Stimulated activated CD4-positive, alpha-beta T cell treated with anti-CD3 and anti-CD28 coated beads, Interleukin-12 subunit alpha, Interleukin-12 subunit beta, amount 100 ng/mL, for 48 hours (primary cell): ENCODE data around the gene TBX15.

Experiments used
- DNase-seq, 3 donors: peaks; one replicate each; pipeline ENCODE4 v3.0.0-alpha.2; 2020; ENCODE audit warnings: low read depth in 2 of 3, low spot score in 1 of 3

The TBX15 gene

GRCh38 chr1:119002028-119002686 lies 14.0 kb upstream of the TBX15 start:
- DNase-seq = no peak

DNA sequence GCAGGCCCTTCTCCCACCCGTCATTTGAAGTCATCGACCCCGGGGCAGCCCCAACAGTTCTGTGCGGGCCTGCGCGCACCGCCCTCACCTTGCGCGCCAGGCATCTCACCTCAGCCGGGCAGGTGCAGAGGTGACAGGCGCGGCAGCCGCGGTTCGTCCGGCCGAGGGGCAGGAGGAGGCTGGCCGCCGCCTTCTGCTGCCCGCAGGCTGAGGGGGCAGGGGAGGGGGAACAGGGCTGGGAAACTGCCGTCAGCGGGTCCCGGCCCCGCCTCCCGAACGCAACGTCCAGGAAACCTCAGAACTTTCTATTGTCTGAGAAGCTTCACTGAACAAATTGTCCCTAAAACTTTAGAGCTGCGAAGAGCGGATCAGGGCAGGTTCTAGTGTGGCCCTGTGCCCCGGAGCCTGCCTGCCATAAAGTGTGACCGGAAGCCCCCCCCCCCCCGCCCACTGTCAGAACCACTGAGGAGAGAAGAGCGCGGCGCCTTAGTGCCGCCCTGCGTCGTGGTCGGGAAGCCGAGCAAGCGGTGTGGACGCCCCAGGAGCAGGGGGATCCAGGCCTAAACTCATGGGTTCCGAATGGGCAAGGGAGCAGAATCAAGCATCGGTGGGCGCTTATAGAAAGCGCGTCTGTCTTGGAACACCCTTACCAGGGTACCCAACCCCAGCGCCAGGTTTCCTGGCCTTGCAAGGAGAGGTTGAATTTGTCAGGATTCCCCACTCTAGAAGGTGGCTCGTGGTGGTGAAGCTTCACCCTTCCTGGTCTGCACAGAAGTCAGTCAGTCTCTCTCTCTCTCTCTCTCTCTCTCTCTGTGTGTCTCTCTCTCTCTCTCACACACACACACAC lies 13.3 kb upstream of the TBX15 start:
- no peak for DNase-seq

DNA sequence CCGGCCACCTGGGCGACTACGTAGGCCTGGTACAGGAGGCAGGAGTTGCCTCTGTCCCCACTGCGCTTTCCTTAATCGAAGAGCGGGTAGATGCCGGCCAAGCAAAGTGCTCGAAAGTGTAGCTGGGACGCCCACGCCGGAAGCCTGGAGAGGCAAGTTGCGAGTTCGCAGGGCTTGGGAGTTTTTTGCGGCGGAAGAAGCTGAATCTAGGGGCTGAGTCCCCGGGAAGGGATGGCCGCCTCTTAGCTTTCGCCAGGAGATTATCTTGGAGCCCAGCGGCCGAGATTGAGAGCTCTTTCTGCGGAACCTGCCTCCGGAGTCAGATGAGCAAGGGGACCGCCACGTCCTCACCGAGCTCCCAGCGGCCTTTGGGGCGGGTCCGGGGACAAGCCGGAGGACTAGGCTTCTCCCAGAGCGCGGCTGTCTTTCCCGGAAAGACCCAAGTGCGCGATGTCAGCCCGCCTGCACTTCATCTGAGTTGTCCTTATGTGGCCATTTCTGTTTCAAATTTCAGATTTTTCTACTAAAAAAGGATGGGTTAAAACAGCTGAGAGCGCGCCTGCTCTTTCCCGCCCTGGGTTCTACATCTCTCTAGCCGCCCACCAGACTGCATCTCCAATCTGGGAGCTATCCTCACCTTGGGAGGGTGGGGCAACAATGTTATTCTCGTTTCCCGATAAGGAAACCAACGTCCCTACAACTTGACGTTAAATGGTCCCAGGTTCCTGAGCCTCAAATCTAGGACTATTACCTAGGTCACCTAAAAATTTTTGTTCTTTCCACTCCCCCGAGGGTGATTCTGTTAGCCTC lies 12.4 kb upstream of the TBX15 start:
- no peak for DNase-seq

- DNase-seq = no peak
These were observed 11.4 kb upstream of the TBX15 start for GRCh38 chr1:118999348-119000071.

GRCh38 chr1:118998171-118998570 lies 10.0 kb upstream of the TBX15 start:
- no peak for DNase-seq

GRCh38 chr1:118997225-118997624 lies 9.1 kb upstream of the TBX15 start:
- no peak for DNase-seq

DNA sequence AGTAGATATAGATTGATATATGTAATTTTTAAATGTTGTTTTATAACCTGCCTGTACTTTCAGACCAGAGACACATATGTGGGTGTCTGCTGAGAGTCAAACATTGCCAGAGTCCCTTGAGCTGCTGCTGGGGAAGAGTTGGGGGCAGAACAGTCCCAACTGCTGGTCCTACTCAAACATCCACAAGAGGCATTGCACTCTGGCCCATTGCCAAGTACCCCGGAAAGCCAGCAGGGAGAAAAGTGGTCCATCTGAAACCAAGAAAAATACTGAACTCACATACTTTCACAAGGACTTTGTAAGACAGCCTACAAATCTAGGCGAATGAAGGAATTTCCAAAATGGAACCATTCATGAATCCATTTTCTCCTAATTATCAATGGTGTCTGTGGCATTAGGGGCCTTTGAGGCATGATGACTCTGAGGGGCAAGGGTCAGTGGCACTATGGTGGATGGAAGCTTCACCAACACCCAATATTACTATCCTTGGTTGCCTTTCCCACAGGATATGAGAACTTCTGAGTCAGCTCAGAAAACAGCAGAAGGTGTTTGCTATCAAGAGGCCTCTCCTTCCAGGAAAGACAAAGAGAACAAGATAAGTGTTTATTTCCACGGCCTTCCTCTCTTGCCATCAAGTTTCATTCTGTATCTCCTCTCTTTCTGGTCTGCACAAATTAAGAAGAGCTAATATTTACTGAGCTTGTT lies 7.3 kb upstream of the TBX15 start:
- DNase-seq = no peak

DNA sequence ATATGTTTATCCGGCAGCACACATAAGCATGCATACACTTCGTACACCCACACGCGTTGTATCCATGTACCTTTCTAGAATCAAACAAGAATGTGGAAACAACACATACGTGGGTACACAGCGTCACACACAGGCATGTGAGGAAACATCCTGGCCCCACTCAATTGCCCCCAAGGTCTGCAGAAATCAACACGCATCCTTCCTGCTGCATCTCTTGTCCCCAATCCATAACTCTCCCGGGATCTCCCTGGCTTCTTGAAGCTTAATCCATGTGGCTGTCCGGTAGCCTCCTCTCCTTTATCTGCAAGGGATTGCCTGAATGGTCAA lies 5.5 kb upstream of the TBX15 start:
- DNase-seq = no peak

GRCh38 chr1:118992868-118993699 lies 4.9 kb upstream of the TBX15 start:
- no peak for DNase-seq

GRCh38 chr1:118992237-118992825 lies 4.2 kb upstream of the TBX15 start:
- no peak for DNase-seq

DNA sequence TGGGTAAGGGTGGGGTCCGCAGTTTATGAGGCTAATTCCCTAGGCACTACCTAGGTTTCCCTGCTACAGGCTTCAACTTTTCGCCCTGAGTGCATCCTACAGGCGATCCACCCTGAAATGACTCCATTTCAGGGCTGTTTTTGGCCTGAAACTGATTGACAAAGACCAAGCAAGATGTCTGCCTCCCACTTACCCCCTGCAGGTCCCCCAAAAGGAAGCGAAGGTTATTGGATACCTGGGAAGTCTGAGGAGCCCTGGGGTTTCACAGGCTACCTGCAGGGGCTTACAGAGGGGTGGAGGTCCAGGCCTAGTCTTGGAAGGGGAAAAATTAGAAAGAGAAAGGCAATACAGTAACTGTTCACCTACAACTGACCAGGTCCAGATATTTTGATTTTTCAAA lies 3.3 kb upstream of the TBX15 start:
- DNase-seq = no peak

- no peak for DNase-seq
These were observed 2.5 kb upstream of the TBX15 start for GRCh38 chr1:118990513-118991152.

- no peak for DNase-seq
These were observed 1.8 kb upstream of the TBX15 start for GRCh38 chr1:118989878-118990378.

DNA sequence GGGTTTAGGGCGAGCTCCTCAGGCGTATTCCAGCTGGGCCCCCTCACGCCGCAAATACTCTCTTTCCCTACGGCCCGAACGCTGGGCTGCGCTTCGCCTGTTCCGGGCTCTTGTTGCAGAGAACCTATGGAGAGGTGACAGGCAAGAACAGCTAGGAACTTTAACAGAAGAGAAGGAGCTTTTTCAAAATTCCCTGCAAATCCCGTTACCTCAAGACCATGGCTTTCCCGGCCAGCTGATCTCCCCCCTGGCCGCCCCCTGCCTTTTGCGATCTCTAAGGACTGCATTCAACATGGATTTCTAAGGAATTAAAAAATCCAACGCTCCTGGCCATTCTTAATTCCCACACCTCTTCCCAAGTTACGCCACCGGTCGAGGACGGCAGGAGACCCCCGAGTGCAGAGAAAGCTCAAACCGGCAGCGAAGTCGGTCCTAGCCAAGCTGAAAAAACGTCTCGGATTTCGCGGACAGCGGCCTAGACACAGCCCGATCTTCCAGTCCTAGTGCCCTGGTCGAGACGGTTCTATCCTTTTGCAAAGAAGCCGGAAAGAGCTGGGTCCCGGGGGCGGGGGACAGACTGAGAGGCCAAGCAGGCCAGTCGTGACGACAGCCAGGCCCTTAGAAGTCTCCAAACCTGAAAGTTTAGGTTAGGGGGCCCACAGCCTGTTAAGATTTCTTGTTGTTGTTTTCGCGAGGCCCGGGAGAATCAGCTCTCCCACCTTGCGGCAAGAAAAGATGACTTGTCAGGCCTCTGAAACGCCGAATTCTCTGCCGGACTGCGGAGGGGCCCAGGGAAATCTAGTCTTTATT lies 1.1 kb upstream of the TBX15 start:
- no peak for DNase-seq

DNA sequence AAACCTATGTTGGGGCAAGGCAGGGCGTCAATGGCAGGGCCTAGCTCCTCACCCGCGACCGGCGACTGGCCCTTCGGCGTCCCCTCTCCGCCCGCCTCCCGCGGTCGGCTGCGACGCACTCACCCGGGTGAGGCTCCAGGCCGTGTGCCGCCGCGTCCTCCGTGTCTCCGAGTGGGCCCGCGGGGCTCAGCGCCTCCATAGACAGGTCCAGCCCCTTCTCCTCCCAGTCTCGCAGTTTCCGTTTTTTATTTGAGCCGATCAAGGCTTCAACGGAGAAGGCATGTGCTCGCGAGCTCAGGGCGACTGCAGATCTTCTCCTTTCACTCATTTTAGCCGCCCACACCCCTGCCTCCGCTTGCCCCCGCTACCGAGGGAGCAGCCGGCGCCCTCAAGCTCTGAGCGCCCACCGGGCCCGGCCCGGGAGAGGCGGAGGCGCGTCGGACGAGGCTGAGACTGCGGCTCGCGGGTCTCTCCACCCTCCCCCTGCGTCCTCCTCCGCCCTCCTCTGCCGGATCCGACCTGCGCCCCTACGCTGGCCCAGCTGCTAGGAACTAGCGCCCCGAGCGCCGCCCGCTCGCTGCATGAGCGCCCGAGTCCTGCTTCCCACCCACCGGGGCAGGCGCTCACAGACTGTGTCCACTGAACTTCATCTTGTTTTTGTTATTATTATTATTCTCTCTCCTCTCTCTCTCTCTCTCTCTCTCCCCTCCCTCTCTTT lies 516 bp downstream of the TBX15 start:
- DNase-seq = no peak

DNA sequence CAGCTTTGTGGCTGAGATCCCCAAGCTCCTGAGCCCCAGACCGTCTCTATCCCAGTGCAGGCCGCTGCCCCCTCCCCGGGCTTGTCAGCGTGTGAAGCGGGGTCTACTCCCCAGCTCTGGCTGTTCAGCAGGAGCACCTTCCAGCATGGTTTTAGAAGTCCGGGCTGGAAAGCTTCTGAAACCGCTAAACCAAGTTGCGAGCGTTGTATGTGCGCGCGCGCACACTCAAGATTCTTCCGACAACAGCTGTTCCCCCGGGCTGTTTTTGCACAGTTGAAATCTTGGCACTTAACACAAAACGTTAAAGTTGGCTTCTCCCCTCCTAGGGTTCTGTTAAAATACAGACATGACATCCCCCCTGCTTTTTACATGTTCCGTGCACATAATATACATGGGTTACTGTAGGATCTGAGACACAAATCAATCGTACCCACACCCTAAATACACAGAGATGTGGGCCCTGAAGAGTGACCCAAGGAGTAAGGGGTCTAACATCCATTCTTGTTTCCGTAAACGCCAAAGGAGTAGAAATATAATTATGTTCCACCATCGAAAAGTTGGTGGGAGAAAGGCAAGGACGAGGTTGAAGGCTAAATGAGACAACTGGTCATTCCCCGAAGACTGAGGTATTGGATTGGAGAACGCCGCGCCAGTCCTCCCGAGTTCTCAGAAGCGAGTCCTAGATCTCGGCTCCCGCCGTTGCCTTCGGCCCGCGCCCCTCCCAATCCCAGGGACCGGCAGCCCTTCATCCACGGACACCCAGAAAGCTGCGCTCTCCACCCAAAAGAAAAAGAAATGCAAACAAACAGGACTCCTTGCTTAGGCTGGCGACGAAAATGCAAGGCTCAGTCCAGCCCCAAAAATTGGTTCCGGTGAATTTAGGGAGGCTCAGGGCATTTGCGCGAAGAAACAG lies 1.3 kb downstream of the TBX15 start:
- no peak for DNase-seq
